H1 (cell line): Measurements from ENCODE around the gene RPL13A. TPM values are rescaled to one million over a fixed set of nuclear protein-coding genes. Genes with fewer than 3 reads are reported as not detected.

Experiments used
- CTCF ChIA-PET: fragments of 300-600 bp; sonication (Branson Sonifier 250); formaldehyde crosslinking; loops from one replicate; lab custom pipeline; 2021; ENCODE audit not compliant: partially characterized antibody; lab: Charles Lee
- POLR2A ChIA-PET: fragments of 300-600 bp; sonication (Branson Sonifier 250); formaldehyde crosslinking; loops from one replicate; lab custom pipeline; 2021; ENCODE audit warnings: inconsistent platforms; ENCODE audit not compliant: partially characterized antibody; lab: Charles Lee
- DNase-seq, 2 experiments: peaks; one replicate each; pipeline versions ENCODE4 v3.0.0 to v3.0.0-alpha.2; 2010 to 2022; ENCODE audit warnings: low spot score in 2 of 2, low read depth in 1 of 2, mixed read lengths in 1 of 2
- FAIRE-seq: peaks from 2 replicates; lab custom pipeline; 2011; peaks lifted over from hg19 to GRCh38; lab: Jason Lieb, UNC
- H2AFZ ChIP-seq: 2 replicates; pipeline ENCODE4 v1.8.1; 2012; ENCODE audit warnings: low read length, inconsistent platforms
- H2AK5ac ChIP-seq: 2 replicates; pipeline ENCODE4 v1.6.1; 2013; ENCODE audit warnings: low read depth, low read length
- H2BK120ac ChIP-seq: replicated peaks from 2 replicates; pipeline ENCODE3; 2013; ENCODE audit warnings: low read depth, low read length, inconsistent platforms
- H2BK12ac ChIP-seq: 2 replicates; pipeline ENCODE4 v1.6.1; 2013; ENCODE audit warnings: low read depth, low read length
- H2BK15ac ChIP-seq: 2 replicates; pipeline ENCODE4 v1.6.1; 2013; ENCODE audit warnings: low read length
- H2BK20ac ChIP-seq: 2 replicates; pipeline ENCODE4 v1.6.1; 2013; ENCODE audit warnings: low read length
- H2BK5ac ChIP-seq: 2 replicates; pipeline ENCODE4 v1.6.1; 2013; ENCODE audit warnings: low read depth, low read length
- H3K14ac ChIP-seq: 2 replicates; pipeline ENCODE4 v1.6.1; 2013; ENCODE audit warnings: inconsistent platforms; ENCODE audit not compliant: insufficient read length
- H3K18ac ChIP-seq: 2 replicates; pipeline ENCODE4 v1.6.1; 2013; ENCODE audit warnings: low read length; ENCODE audit errors: extremely low read depth
- H3K23ac ChIP-seq: 2 replicates; pipeline ENCODE4 v1.6.1; 2013; ENCODE audit warnings: inconsistent platforms; ENCODE audit not compliant: insufficient read length
- H3K23me2 ChIP-seq: 2 replicates; pipeline ENCODE4 v1.6.1; 2013; ENCODE audit warnings: low read depth, low read length
- H3K27ac ChIP-seq: 2 replicates; pipeline ENCODE4 v1.6.1; 2011; ENCODE audit warnings: low read depth, low read length, inconsistent platforms
- H3K27me3 ChIP-seq, 4 experiments: replicated peaks in 1 of 4; 1 replicate in 1 of 4; 2 replicates in 3 of 4; pipeline versions ENCODE4 v1.6.1 to v1.8.1; 2011 to 2013; ENCODE audit warnings: low read length in 3 of 4, mild to moderate bottlenecking in 3 of 4, inconsistent platforms in 2 of 4, mixed read lengths in 2 of 4, moderate library complexity in 1 of 4; ENCODE audit not compliant: control insufficient read depth in 3 of 4, insufficient read depth in 3 of 4; ENCODE audit errors: extremely low read depth in 1 of 4
- H3K36me3 ChIP-seq, 4 experiments: 2 replicates each; pipeline versions ENCODE4 v1.6.1 to v1.8.1; 2011 to 2013; ENCODE audit warnings: mild to moderate bottlenecking in 4 of 4, low read length in 3 of 4, moderate library complexity in 2 of 4, control low read depth in 1 of 4, inconsistent platforms in 1 of 4; ENCODE audit not compliant: insufficient read depth in 4 of 4, control insufficient read depth in 2 of 4
- H3K4ac ChIP-seq: replicated peaks from 2 replicates; pipeline ENCODE3; 2013; ENCODE audit warnings: low read length, low read depth, mixed read lengths, inconsistent platforms; ENCODE audit not compliant: insufficient read length
- H3K4me1 ChIP-seq, 4 experiments: replicated peaks in 1 of 4; 1 replicate in 1 of 4; 2 replicates in 3 of 4; pipeline versions ENCODE4 v1.6.1 to v1.8.1; 2011 to 2013; ENCODE audit warnings: low read length in 3 of 4, inconsistent platforms in 2 of 4, mixed read lengths in 1 of 4; ENCODE audit not compliant: insufficient read depth in 4 of 4, control insufficient read depth in 3 of 4
- H3K4me2 ChIP-seq, 2 experiments: 2 replicates each; pipeline versions ENCODE4 v1.6.1 to v1.8.1; 2011 to 2013; ENCODE audit warnings: low read depth in 2 of 2, low read length in 2 of 2, control low read depth in 1 of 2, inconsistent platforms in 1 of 2, mild to moderate bottlenecking in 1 of 2; ENCODE audit not compliant: insufficient read depth in 1 of 2
- H3K4me3 ChIP-seq, 4 experiments: fragments of 200-600, 300-600 bp in 1 of 4; sonication (generic), shearing (Covaris generic), sonication (Bioruptor Twin) in 1 of 4; 2 replicates each; pipeline versions ENCODE4 v1.5.1 to v1.8.1; 2011 to 2016; ENCODE audit warnings: low read length in 4 of 4, low read depth in 3 of 4, control low read depth in 2 of 4, inconsistent platforms in 2 of 4, mild to moderate bottlenecking in 2 of 4, mixed read lengths in 1 of 4, moderate library complexity in 1 of 4; ENCODE audit not compliant: insufficient read depth in 2 of 4; ENCODE audit errors: extremely low read depth in 1 of 4
- H3K56ac ChIP-seq: replicated peaks from 2 replicates; pipeline ENCODE3; 2013; ENCODE audit warnings: low read depth, mild to moderate bottlenecking, mixed read lengths, low read length, inconsistent platforms; ENCODE audit not compliant: insufficient read length
- H3K79me1 ChIP-seq: 2 replicates; pipeline ENCODE4 v1.6.1; 2013; ENCODE audit warnings: low read depth, low read length, control low read depth
- H3K79me2 ChIP-seq, 2 experiments: 2 replicates each; pipeline versions ENCODE4 v1.6.1 to v1.8.1; 2012 to 2013; ENCODE audit warnings: low read length in 2 of 2, mild to moderate bottlenecking in 2 of 2, inconsistent platforms in 1 of 2; ENCODE audit not compliant: insufficient read depth in 2 of 2, control insufficient read depth in 1 of 2
- H3K9ac ChIP-seq, 4 experiments: replicated peaks in 1 of 4; 1 replicate in 1 of 4; 2 replicates in 3 of 4; pipeline versions ENCODE4 v1.6.1 to v1.8.1; 2011 to 2013; ENCODE audit warnings: low read depth in 3 of 4, low read length in 3 of 4, control low read depth in 2 of 4, mild to moderate bottlenecking in 2 of 4, moderate library complexity in 2 of 4, inconsistent platforms in 1 of 4; ENCODE audit errors: extremely low read depth in 1 of 4
- H3K9me3 ChIP-seq, 2 experiments: 2 replicates each; pipeline versions ENCODE4 v1.6.1 to v1.8.1; 2012 to 2013; ENCODE audit warnings: mild to moderate bottlenecking in 2 of 2, moderate library complexity in 2 of 2, control low read depth in 1 of 2, inconsistent platforms in 1 of 2, low read depth in 1 of 2, low read length in 1 of 2, mixed read lengths in 1 of 2; ENCODE audit not compliant: insufficient read depth in 2 of 2
- H4K20me1 ChIP-seq, 2 experiments: replicated peaks in 1 of 2; 2 replicates each; pipeline versions ENCODE3 to v1.8.1; 2011 to 2013; ENCODE audit warnings: inconsistent platforms in 2 of 2, low read length in 2 of 2, mild to moderate bottlenecking in 1 of 2; ENCODE audit not compliant: insufficient read depth in 2 of 2, control insufficient read depth in 1 of 2
- H4K5ac ChIP-seq: 2 replicates; pipeline ENCODE4 v1.6.1; 2013; ENCODE audit warnings: low read length, low read depth, mixed read lengths, inconsistent platforms; ENCODE audit not compliant: insufficient read length
- H4K8ac ChIP-seq: 2 replicates; pipeline ENCODE4 v1.8.0; 2013; ENCODE audit warnings: mild to moderate bottlenecking, moderate library complexity, low read length, inconsistent platforms; ENCODE audit not compliant: insufficient read depth; ENCODE audit errors: extremely low read depth
- H4K91ac ChIP-seq: replicated peaks from 2 replicates; pipeline ENCODE3; 2013; ENCODE audit warnings: low read length, mixed read lengths, inconsistent platforms; ENCODE audit not compliant: insufficient read length
- RFX5 ChIP-seq: IDR thresholded peaks from 2 replicates; pipeline ENCODE4 v1.6.1; 2011; ENCODE audit warnings: low read depth, low read length, improper control_type of control experiment, borderline replicate concordance
- SIN3A ChIP-seq, 2 experiments: IDR thresholded peaks in 1 of 2; conservative IDR thresholded peaks in 1 of 2; 2 replicates each; pipeline ENCODE4 v1.6.1; 2011 to 2012; ENCODE audit warnings: low read length in 2 of 2, improper control_type of control experiment in 1 of 2, low read depth in 1 of 2, mild to moderate bottlenecking in 1 of 2
- TBP ChIP-seq: IDR thresholded peaks from 2 replicates; pipeline ENCODE4 v1.6.1; 2011; ENCODE audit warnings: low read depth, low read length, improper control_type of control experiment
- TEAD4 ChIP-seq: IDR thresholded peaks from 2 replicates; pipeline ENCODE4 v1.6.1; 2012; ENCODE audit warnings: low read depth, low read length, inconsistent platforms, mixed read lengths
- WGBS, 2 experiments: shearing (Covaris generic) in 1 of 2; methylation state at CpG; one replicate each; pipeline versions ENCODE4 v1.1.6 to v1.1.7; 2013 to 2015; ENCODE audit warnings: low lambda C conversion rate in 2 of 2, mixed read lengths in 2 of 2, inconsistent platforms in 1 of 2, low coverage in 1 of 2, missing lambda C conversion rate in 1 of 2; ENCODE audit not compliant: insufficient replicate concordance in 2 of 2, insufficient coverage in 1 of 2, insufficient read length in 1 of 2; ENCODE audit errors: extremely low coverage in 1 of 2, missing lambda C conversion rate in 1 of 2; 5-methylcytosine and 5-hydroxymethylcytosine counted together
- polyA plus RNA-seq, 7 experiments: library from polyadenylated mRNA; depleted of rRNA in 3 of 7; stranded (reverse) in 5 of 7; unstranded in 2 of 7; fragments of >200 nt in 5 of 7; fragments of 200-250 nt in 2 of 7; gene quantifications; 1 replicate in 5 of 7; 2 replicates in 1 of 7; 4 replicates in 1 of 7; pipeline versions ENCODE4 v1.2.1 to v1.2.3, GENCODE V29; 2011 to 2013; ENCODE audit warnings: missing spikeins in 2 of 7, mixed read lengths in 2 of 7
- total RNA-seq: library from RNA; stranded (reverse); fragmentation: NEBNext Ultra II Directional; extraction: Animal tissue kit (Norgen Biotek cat#: 25700); gene quantifications from 2 replicates; pipeline ENCODE4 v1.2.1, GENCODE V29; 2021

RPL13A gene
- total and polyA plus RNA-seq, 2 of the 8 experiments (the other 6 are each of a cell fraction or from before 2014, with no cell fraction given), result 3,305 to 8,868 TPM

DNA sequence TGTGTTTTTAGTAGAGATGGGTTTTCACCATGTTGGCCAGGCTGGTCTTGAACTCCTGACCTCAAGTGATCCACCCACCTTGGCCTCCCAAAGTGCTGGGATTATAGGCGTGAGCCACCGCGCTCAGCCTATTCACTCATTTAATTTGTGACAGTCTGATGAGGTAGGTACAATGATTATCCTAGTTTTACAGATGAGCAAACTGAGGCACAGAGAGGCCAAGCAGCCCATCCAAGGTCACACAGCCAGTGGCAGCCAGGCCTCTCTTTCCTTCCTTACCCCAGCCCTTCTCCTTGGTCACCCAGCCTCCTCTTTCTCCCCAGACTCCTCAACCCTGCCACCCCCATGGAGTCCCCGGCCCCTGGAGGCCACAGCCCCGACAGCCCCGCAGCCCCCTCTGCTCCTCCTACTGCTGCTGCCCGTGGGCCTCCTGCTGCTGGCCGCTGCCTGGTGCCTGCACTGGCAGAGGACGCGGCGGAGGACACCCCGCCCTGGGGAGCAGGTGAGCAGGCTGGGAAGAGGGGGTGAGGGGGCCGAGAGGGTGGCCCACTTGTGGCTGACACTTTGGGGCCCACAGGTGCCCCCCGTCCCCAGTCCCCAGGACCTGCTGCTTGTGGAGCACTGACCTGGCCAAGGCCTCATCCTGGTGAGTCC, 7.3 kb upstream of the RPL13A start:
- H2BK120ac ChIP-seq, result no peak overlapping the region
- H4K8ac ChIP-seq, result no peak overlapping the region
- no peaks in the 10 kb centered on the region for H3K79me1 ChIP-seq
- no peak for DNase-seq
- ChIA-PET CTCF (no interaction called here), POLR2A (interaction anchor here (0.9 to 6.8 kb wide), 4 partner anchors 12 to 19 kb away, joined by 3 to 138 read pairs (median 48); partner anchors contain the start of genes RPL13A and RPS11)
- no peak overlapping the region for H2AFZ ChIP-seq
- no peak overlapping the region for H2BK12ac ChIP-seq
- H3K4me2 ChIP-seq, result no peak overlapping the region
- 87% methylated on average over 12 of the region's 14 CpGs; no CpG with 5 or more reads in 1 of the 2 experiments for WGBS, 2 experiments
- H3K27ac ChIP-seq, result no peak overlapping the region
- H3K4me3 ChIP-seq, result no peak overlapping the region
- H3K36me3 ChIP-seq, result no peaks in the 10 kb centered on the region
- peaks cover 0 to 3% (median 0%) of the 10 kb centered on the region in 4 experiments; a peak in 3 of 7 replicates for H3K27me3 ChIP-seq
- no peak overlapping the region for H2BK5ac ChIP-seq
- no peaks in the 10 kb centered on the region for H3K79me2 ChIP-seq
- H3K18ac ChIP-seq, result no peak overlapping the region
- no peak overlapping the region for H2BK20ac ChIP-seq
- no peak overlapping the region for H4K5ac ChIP-seq
- H2AK5ac ChIP-seq, result no peak overlapping the region
- no peak overlapping the region for H3K56ac ChIP-seq
- 0 out of 7 replicates have a peak, but pooled peaks cover 0 to 2% (median 0%) of the 10 kb centered on the region in 4 experiments for H3K4me1 ChIP-seq
- H3K14ac ChIP-seq, result no peak overlapping the region
- H4K91ac ChIP-seq, result no peak overlapping the region
- H4K20me1 ChIP-seq, result no peaks in the 10 kb centered on the region
- no peaks in the 10 kb centered on the region for H3K23me2 ChIP-seq
- no peaks in the 10 kb centered on the region for H3K9me3 ChIP-seq
- no peak for FAIRE-seq
- no peak overlapping the region for H3K4ac ChIP-seq
- H3K9ac ChIP-seq, result no peak overlapping the region
- H2BK15ac ChIP-seq, result no peak overlapping the region
- H3K23ac ChIP-seq, result no peak overlapping the region
- TF ChIP-seq SIN3A (conservative IDR thresholded peaks at IDR 0.05 in 1 of 2, IDR thresholded peaks at IDR 0.05 in 1 of 2; ENCODE audit: low read depth in 1 of 2, low read length in 2 of 2), result no peak
- no peak for TF ChIP-seq RFX5
- no peak for TF ChIP-seq TEAD4
- no peak for TF ChIP-seq TBP
